Heart right ventricle (tissue), 16 donors: ENCODE measurements around the gene ZNF222. TPM values are rescaled to one million over a fixed set of nuclear protein-coding genes. Genes with fewer than 3 reads are reported as not detected.

Source experiments
- ATAC-seq, 8 donors: fragments of 200-7000 bp; cut with Tn5 transposase; one replicate each; pipeline ENCODE4 v1.9.1; 2020; ENCODE audit warnings: mild to moderate bottlenecking in 8 of 8, moderate library complexity in 8 of 8, moderate number of reproducible peaks in 1 of 8
- DNase-seq, 2 donors: peaks; one replicate each; pipeline ENCODE4 v3.0.0-alpha.2; 2020
- H3K27ac ChIP-seq, 10 donors: fragments of 200-600 bp; sonication (generic) in 2 of 10; one replicate each; pipeline versions ENCODE4 v1.5.0 to v1.8.0; 2020 to 2022; ENCODE audit warnings: mild to moderate bottlenecking in 3 of 10
- H3K27me3 ChIP-seq, 7 donors: fragments of 200-600 bp; one replicate each; pipeline ENCODE4 v1.8.0; 2021 to 2022; ENCODE audit warnings: mild to moderate bottlenecking in 2 of 7
- H3K36me3 ChIP-seq, 9 donors: fragments of 200-600 bp; sonication (generic) in 1 of 9; one replicate each; pipeline versions ENCODE4 v1.5.0 to v1.8.0; 2020 to 2022; ENCODE audit warnings: mild to moderate bottlenecking in 2 of 9
- H3K4me1 ChIP-seq, 9 donors: fragments of 200-600 bp; sonication (generic) in 1 of 9; one replicate each; pipeline versions ENCODE4 v1.5.0 to v1.8.0; 2020 to 2022; ENCODE audit warnings: mild to moderate bottlenecking in 4 of 9
- H3K4me3 ChIP-seq, 10 donors: fragments of 200-600 bp; sonication (generic) in 2 of 10; one replicate each; pipeline versions ENCODE4 v1.5.0 to v1.8.0; 2020 to 2022; ENCODE audit warnings: mild to moderate bottlenecking in 7 of 10, moderate library complexity in 2 of 10
- H3K9me3 ChIP-seq, 11 donors: fragments of 200-600 bp in 10 of 11; sonication (generic) in 2 of 11; one replicate each; pipeline versions ENCODE4 v1.5.0 to v1.8.0; 2013 to 2022; ENCODE audit warnings: mild to moderate bottlenecking in 2 of 11, control low read depth in 1 of 11, moderate library complexity in 1 of 11
- CTCF ChIP-seq, 9 donors: fragments of 200-600 bp; sonication (generic) in 2 of 9; IDR thresholded peaks; one replicate each; pipeline versions ENCODE4 v1.5.0 to v1.8.0; 2021 to 2022; ENCODE audit warnings: antibody characterized with exemption in 9 of 9, mild to moderate bottlenecking in 5 of 9, moderate library complexity in 1 of 9
- WGBS, 2 donors: extraction: QIAGEN DNeasy Blood & Tissue Kit; methylation state at CpG; one replicate each; pipeline ENCODE4 v1.1.7; 2013; ENCODE audit warnings: inconsistent platforms in 1 of 2; 5-methylcytosine and 5-hydroxymethylcytosine counted together
- intact Hi-C, 10 donors: fragments of 100-400 bp; cut with DNase I; formaldehyde crosslinking; loops; one replicate each; pipeline versions ENCODE4 v1.11.1 to v1.14.2; 2022
- long read RNA-seq, 3 donors: library from polyadenylated mRNA; unstranded; transcript quantifications; one replicate each; pipeline ENCODE4 v2.0.0, GENCODE V29; 2020 to 2021
- polyA plus RNA-seq, 2 donors: library from polyadenylated mRNA; stranded (reverse); fragments of 200-250 nt; gene quantifications; one replicate each; pipeline ENCODE4 v1.2.3, GENCODE V29; 2013
- total RNA-seq, 10 donors: library from RNA; stranded (reverse); fragmentation: NEBNext Ultra II Directional in 3 of 10; extraction: Animal tissue kit (Norgen Biotek cat#: 25700) in 3 of 10; gene quantifications; one replicate each; pipeline versions ENCODE4 v1.2.1 to v1.2.4, GENCODE V29; 2021 to 2023
- donor health status: Arrhythmogenic right ventricular cardiomyopathy.
- donor health status: ischemic (EF 13 %, LVEDD 7.1; RV severe dilation, severe dysfunction).
- donor health status: healthy with polysubstance abuse.
- donor health status: DM: no; HTN: yes; CAD: no.
- donor health status: DM: no; HTN: no; CAD: no.
- donor health status: ischemic (EF 25% LVEDD 6.9; RV normal size, moderate dysfunction).
- donor health status: ischemic (EF 25% LVEDD 5.7; RV mildly dilated, moderate dysfunction).
- donor health status: healthy.
- donor health status: DM: yes; HTN: yes; CAD: no.
- donor health status: Ischemic cardiomyopathy.
- donor health status: ischemic (EF 35%, LVEDD 5.7; RV mildly dilated, moderate dysfunction).
- donor health status: nonischemic (EF 11% LVEDD 7.7; RV severe dilation, severe dysfunction).
- donor health status: DM: yes; HTN: yes; CAD: no.
- donor health status: PGD.
- donor health status: ischemic (EF 29% LVEDD 5.4; RV normal size, mild dysfunction).
- donor health status: nonischemic (EF 23%, LVEDD 6.1; RV moderate dilation, normal function).

The ZNF222 gene
- total RNA-seq, result 1 to 10 TPM; 2.1 to 5.1 (median 3.6) TPM
- polyA plus RNA-seq, result 1 to 10 TPM; 4.2 to 5.8 TPM
- long read RNA-seq, donor 1, partial matches to known transcripts, result 0 of 2 reads
- long read RNA-seq, donor 1, other reads (novel, unspliced or antisense), result 2 of 2 reads
- long read RNA-seq, donor 2, partial matches to known transcripts, result 0 of 1 reads
- long read RNA-seq, donor 2, other reads (novel, unspliced or antisense), result 1 of 1 reads
- long read RNA-seq, donor 3, partial matches to known transcripts, result 0 of 9 reads
- long read RNA-seq, donor 3, other reads (novel, unspliced or antisense), result 6 of 9 reads

DNA sequence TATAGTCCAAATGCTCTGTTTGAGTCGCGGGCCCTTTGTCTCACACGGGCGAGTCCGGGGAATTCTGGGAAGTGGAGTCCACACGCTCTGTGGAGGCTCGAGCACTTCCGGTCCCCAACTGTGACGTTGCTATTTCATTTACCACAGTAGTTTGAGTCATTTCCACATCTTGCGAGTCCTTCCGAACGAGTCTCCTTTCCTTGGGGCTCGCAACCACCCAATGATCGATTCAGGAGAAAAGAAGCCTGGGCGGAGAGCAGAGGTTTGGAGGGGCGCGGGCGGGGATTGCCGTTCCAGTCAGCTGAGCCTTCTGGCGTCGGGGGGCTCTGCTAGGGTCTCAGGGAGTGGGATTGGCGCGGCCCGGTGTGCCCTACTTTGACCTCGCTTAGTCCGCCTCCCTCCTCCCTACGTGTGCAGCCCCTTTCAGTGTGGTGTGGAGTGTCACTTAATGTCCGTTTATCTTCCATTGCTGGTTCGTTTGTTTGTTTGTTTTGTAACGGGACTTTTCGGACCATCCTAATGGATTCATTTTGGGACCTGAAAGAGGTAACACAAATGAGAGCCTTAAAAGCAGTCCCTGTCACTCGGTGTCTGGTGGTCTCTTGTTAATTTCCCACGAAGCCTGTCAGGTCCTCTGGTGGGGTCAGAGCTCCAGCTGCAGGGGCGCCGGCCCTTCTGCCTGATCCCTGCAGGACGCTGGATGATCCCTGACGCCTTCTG is at the start of gene ZNF222:
Gene ZNF222 (plus strand): TSS at position 163 of the 720 bp plus-strand sequence. CDS start 58 bp downstream, at position 221.
- DNase-seq (peak; percentile 76 to 89), ATAC-seq (peak; percentile 97 to 100 (median 99))
- intact Hi-C loops, result loop anchor here in 2 of 10 donors (2.0 kb wide), 1 partner anchor 23 kb away; the partner anchor contains the start of gene ZNF230 (in 2 of the 2)

GRCh38 chr19:43976732-43977131 is 48.4 kb upstream of the ZNF222 start:
- H3K27me3 ChIP-seq, result no peaks in the 10 kb centered on the region
- WGBS, 2 donors, result 94 to 95% methylated on average over 1 of the region's 1 CpG
- H3K27ac ChIP-seq, result no peak overlapping the region
- H3K9me3 ChIP-seq, result peaks cover 0 to 100% (median 60%) of the 10 kb centered on the region in 11 donors
- DNase-seq, result no peak
- no peak for ATAC-seq
- H3K36me3 ChIP-seq, result no peaks in the 10 kb centered on the region
- H3K4me3 ChIP-seq, result no peak overlapping the region
- no peaks in the 10 kb centered on the region for H3K4me1 ChIP-seq
- TF ChIP-seq CTCF (IDR thresholded peaks at IDR 0.05), result no peak
- intact Hi-C loops, result no loop called here

More for the DNA sequence above, at the start of gene ZNF222:
- Histone ChIP-seq H3K4me1 (peaks cover 0 to 13% (median 11%) of the 10 kb centered on the region in 9 donors), H3K36me3 (peaks cover 0 to 39% (median 38%) of the 10 kb centered on the region in 9 donors), H3K4me3 (peak within 1 kb of the TSS; percentile 63 to 89 (median 81)), H3K9me3 (peaks cover 0 to 43% (median 20%) of the 10 kb centered on the region in 11 donors), H3K27me3 (no peaks in the 10 kb centered on the region), H3K27ac (peak within 1 kb of the TSS in 9 of 10 donors; percentile 58 to 85 (median 76))
- WGBS, 2 donors, result 1% methylated on average over 37 of the region's 37 CpGs
- TF ChIP-seq CTCF (IDR thresholded peaks at IDR 0.05), result no peak

GRCh38 chr19:43983544-43983911 is 41.7 kb upstream of the ZNF222 start:
- H3K27ac ChIP-seq, result peak overlapping the region in 8 of 10 donors; percentile 38 to 83 (median 80)
- WGBS, 2 donors, result 68 to 79% methylated on average over 2 of the region's 2 CpGs
- peaks cover 0 to 13% (median 3%) of the 10 kb centered on the region in 9 donors for H3K36me3 ChIP-seq
- no peaks in the 10 kb centered on the region for H3K27me3 ChIP-seq
- peaks cover 0 to 20% (median 12%) of the 10 kb centered on the region in 9 donors for H3K4me1 ChIP-seq
- H3K4me3 ChIP-seq, result peak overlapping the region in 8 of 10 donors; percentile 63 to 80 (median 70)
- ATAC-seq (no peak), DNase-seq (no peak)
- intact Hi-C loops, result loop anchor here in 3 of 10 donors (5.0 to 10.0 kb wide), 2 partner anchors 69 to 131 kb away; partner anchors contain the start of genes ZNF223 (in 2 of the 3) and ZNF225 (in 1 of the 3)
- no peak for TF ChIP-seq CTCF (IDR thresholded peaks at IDR 0.05)
- H3K9me3 ChIP-seq, result peaks cover 0 to 53% (median 14%) of the 10 kb centered on the region in 11 donors
